ENCODE data around the gene BTF3L4. TPM values are rescaled to one million over a fixed set of nuclear protein-coding genes. Genes with fewer than 3 reads are reported as not detected.
"Not testable (repeated sequence)": the region's sequence is repeated elsewhere in the genome, so short reads cannot be mapped to it uniquely, and the experiment has no call there.

Gene BTF3L4
- total and polyA plus RNA-seq, 7 donors: 22.2 to 58.1 (median 42.9) TPM

DNA sequence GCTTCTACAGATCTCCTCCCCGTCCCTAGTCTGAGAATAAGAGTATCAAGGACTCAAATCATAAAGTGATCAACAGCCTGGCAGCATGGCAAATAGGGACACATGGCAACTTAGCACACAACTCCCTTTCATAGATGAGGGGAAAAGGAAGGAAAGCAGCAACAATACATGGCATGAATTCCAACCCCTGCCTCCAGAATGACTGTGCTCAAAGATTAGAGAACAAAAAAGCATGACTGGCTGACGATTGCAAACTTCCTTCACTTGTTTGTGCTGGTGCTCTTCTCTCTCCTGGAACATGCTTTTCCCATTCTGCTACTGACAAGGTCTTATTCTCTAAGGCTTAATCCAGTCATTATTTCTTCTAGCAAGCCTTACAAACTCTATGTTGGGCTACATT lies 34.0 kb upstream of the BTF3L4 start:
- no peaks in the 10 kb centered on the region for H3K9me3 ChIP-seq
- no peak overlapping the region for H3K27ac ChIP-seq
- peaks cover 9 to 71% (median 24%) of the 10 kb centered on the region in 4 donors for H3K36me3 ChIP-seq
- 89 to 92% methylated on average over 2 of the region's 2 CpGs for WGBS, 2 donors
- H3K27me3 ChIP-seq: no peaks in the 10 kb centered on the region
- no peak for TF ChIP-seq POLR2AphosphoS5 (IDR thresholded peaks at IDR 0.05)
- TF ChIP-seq EP300 (IDR thresholded peaks at IDR 0.05): no peak
- TF ChIP-seq, protein P1, sequence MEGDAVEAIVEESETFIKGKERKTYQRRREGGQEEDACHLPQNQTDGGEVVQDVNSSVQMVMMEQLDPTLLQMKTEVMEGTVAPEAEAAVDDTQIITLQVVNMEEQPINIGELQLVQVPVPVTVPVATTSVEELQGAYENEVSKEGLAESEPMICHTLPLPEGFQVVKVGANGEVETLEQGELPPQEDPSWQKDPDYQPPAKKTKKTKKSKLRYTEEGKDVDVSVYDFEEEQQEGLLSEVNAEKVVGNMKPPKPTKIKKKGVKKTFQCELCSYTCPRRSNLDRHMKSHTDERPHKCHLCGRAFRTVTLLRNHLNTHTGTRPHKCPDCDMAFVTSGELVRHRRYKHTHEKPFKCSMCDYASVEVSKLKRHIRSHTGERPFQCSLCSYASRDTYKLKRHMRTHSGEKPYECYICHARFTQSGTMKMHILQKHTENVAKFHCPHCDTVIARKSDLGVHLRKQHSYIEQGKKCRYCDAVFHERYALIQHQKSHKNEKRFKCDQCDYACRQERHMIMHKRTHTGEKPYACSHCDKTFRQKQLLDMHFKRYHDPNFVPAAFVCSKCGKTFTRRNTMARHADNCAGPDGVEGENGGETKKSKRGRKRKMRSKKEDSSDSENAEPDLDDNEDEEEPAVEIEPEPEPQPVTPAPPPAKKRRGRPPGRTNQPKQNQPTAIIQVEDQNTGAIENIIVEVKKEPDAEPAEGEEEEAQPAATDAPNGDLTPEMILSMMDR (IDR thresholded peaks at IDR 0.05): no peak
- TF ChIP-seq POLR2A (IDR thresholded peaks at IDR 0.05): no peak
- no peaks in the 10 kb centered on the region for H3K4me1 ChIP-seq
- no peak overlapping the region for H3K4me3 ChIP-seq
- DNase-seq: no peak
- intact Hi-C loops (cut with DNase I): no loop called here

DNA sequence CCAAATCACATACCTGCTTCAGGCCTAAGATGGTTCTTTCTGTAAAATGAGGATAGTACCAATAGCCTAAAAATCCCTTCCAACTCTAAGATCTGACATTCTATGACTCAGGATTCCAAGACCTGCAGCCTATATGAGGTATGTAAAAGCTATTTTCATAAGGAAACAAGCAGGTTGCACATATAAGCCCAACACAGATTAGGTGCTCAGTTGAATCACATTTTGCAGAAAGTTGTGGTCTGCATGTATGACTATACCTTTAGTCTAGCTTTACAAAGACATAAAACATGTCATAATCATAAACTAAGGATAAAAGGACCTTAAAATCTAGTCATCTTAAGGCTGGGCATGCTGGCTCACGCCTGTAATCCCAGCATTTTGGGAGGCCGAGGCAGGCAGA lies 29.8 kb upstream of the BTF3L4 start:
- Histone ChIP-seq H3K36me3 (peaks cover 9 to 65% (median 24%) of the 10 kb centered on the region in 4 donors), H3K27ac (no peak overlapping the region), H3K9me3 (no peaks in the 10 kb centered on the region), H3K4me1 (peaks cover 0 to 13% (median 4%) of the 10 kb centered on the region in 4 donors), H3K27me3 (no peaks in the 10 kb centered on the region), H3K4me3 (no peak overlapping the region)
- intact Hi-C loops (cut with DNase I): no loop called here
- DNase-seq: no peak
- 93 to 97% methylated on average over 2 of the region's 2 CpGs for WGBS, 2 donors
- TF ChIP-seq, protein P1 (IDR thresholded peaks at IDR 0.05): no peak
- TF ChIP-seq POLR2A (IDR thresholded peaks at IDR 0.05) (no peak), POLR2AphosphoS5 (IDR thresholded peaks at IDR 0.05) (no peak), EP300 (IDR thresholded peaks at IDR 0.05) (no peak)

DNA sequence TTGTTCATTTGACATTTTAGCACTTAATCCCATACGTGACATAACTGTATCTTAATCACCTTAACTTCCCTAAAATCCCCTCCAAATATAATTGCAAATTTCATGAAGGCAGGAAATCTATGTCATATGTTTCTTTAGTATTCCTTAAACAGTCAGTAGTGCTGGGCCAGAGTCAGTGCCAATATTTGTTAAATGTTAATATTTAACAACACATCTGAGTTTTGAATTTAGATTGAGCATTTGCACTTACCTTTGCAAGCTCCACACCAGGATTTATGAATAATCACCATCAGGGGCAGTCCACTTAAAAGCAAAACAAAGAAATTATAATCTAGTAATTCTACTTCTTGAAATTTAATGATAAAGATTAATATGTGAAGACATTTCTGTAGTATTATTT lies 27.8 kb upstream of the BTF3L4 start:
- Histone ChIP-seq H3K27ac (no peak overlapping the region), H3K36me3 (peaks cover 9 to 44% (median 14%) of the 10 kb centered on the region in 4 donors), H3K4me3 (no peak overlapping the region), H3K27me3 (no peaks in the 10 kb centered on the region), H3K4me1 (peaks cover 0 to 27% (median 20%) of the 10 kb centered on the region in 4 donors), H3K9me3 (no peaks in the 10 kb centered on the region)
- TF ChIP-seq EP300 (IDR thresholded peaks at IDR 0.05) (no peak), POLR2A (IDR thresholded peaks at IDR 0.05) (no peak), POLR2AphosphoS5 (IDR thresholded peaks at IDR 0.05) (no peak)
- TF ChIP-seq, protein P1 (IDR thresholded peaks at IDR 0.05): no peak
- no peak for DNase-seq
- intact Hi-C loops (cut with DNase I): no loop called here
- 18 to 60% methylated on average over 1 of the region's 1 CpG for WGBS, 2 donors

DNA sequence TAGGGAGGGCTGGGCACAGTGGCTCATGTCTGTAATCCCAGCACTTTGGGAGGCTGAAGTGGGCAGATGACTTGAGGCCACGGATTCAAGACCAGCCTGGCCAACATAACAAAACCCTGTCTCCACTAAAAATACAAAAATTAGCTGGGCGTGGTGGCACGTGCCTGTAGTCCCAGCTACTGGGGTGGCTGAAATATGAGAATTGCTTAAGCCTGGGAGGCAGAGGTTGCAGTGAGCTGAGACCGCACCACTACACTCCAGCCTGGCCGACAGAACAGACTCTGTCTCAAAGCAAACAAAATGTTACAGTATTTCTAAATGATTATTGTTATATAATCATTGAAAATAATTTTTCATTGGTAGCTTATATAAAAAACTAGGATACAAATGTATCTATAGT lies 27.3 kb upstream of the BTF3L4 start:
- H3K27ac ChIP-seq; H3K27me3 ChIP-seq; H3K4me3 ChIP-seq; DNase-seq; H3K9me3 ChIP-seq; intact Hi-C loops (cut with DNase I): not testable (repeated sequence)
- peaks cover 0 to 28% (median 21%) of the 10 kb centered on the region in 4 donors for H3K4me1 ChIP-seq
- WGBS, 2 donors: 37 to 76% methylated on average over 5 of the region's 5 CpGs
- peaks cover 5 to 39% (median 11%) of the 10 kb centered on the region in 4 donors for H3K36me3 ChIP-seq

DNA sequence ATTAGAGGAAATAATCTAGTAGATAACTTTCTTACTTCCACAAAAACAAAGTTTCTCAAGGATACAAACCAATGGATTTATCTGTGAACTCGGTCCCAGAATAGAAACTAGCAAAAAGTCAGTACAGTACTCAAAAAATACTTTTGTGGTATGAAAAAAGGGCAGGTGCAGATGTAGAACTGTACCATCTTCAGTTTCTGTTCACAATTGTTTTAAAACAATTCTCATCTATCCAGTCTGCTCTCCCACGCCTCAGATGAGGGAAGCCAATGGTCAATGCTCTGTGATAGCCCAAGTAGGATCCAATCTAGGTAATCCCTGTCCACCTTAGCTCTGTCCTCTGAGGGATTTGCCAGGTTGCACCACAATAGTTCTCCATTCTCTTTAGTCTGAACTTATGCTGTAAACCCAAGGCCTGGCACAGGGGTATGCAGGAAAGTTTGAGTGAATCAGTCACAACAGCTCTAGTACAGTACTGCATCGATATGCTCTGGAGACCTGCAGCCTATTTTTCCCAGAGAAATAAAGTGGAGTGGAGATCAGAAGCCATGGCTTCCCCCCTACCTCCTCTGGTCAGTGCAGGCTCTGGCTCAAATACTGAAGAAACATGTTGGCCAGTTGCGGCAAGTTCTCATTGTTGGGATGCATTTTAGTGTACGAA lies 23.8 kb upstream of the BTF3L4 start:
- peak overlapping the region; percentile 91 to 96 (median 92) for H3K27ac ChIP-seq
- TF ChIP-seq, protein P1 (IDR thresholded peaks at IDR 0.05): no peak
- TF ChIP-seq EP300 (IDR thresholded peaks at IDR 0.05): no peak
- no peak for TF ChIP-seq POLR2A (IDR thresholded peaks at IDR 0.05)
- TF ChIP-seq POLR2AphosphoS5 (IDR thresholded peaks at IDR 0.05): no peak
- 21 to 52% methylated on average over 5 of the region's 5 CpGs for WGBS, 2 donors
- intact Hi-C loops (cut with DNase I): no loop called here
- H3K27me3 ChIP-seq: no peaks in the 10 kb centered on the region
- H3K36me3 ChIP-seq: peaks cover 0 to 10% (median 3%) of the 10 kb centered on the region in 4 donors
- H3K4me3 ChIP-seq: peak overlapping the region; percentile 69 to 90 (median 82)
- H3K9me3 ChIP-seq: no peaks in the 10 kb centered on the region
- H3K4me1 ChIP-seq: peaks cover 0 to 32% (median 22%) of the 10 kb centered on the region in 4 donors
- DNase-seq: no peak
